ENCODE measurements around the gene CLTC.
A peak's percentile ranks its signal among the peaks of the same experiment; 100 is the strongest.
"Not testable (repeated sequence)": the region's sequence is repeated elsewhere in the genome, so short reads cannot be mapped to it uniquely, and the experiment has no call there.

Gene CLTC

GRCh38 chr17:59619298-59620063 lies at the start of gene CLTC:
Gene CLTC (plus strand): TSS chr17:59619895. CDS start chr17:59620132, 237 bp downstream.
- peak; percentile 85 to 87 for DNase-seq

- no peak for DNase-seq
Measured at GRCh38 chr17:59572301-59572924, 47.3 kb upstream of the CLTC start.

- DNase-seq: not testable (repeated sequence)
Measured at GRCh38 chr17:59584168-59584567, 35.5 kb upstream of the CLTC start.

- DNase-seq: no peak
Measured at GRCh38 chr17:59600169-59600568, 19.5 kb upstream of the CLTC start.

GRCh38 chr17:59601130-59601529 lies 18.6 kb upstream of the CLTC start:
- no peak for DNase-seq

- DNase-seq: no peak
Measured at GRCh38 chr17:59607061-59607460, 12.6 kb upstream of the CLTC start.

- peak in 1 of 2 donors; percentile 40 for DNase-seq
Measured at GRCh38 chr17:59607817-59608403, 11.8 kb upstream of the CLTC start.

- DNase-seq: no peak
Measured at GRCh38 chr17:59611503-59611902, 8.2 kb upstream of the CLTC start.

- DNase-seq: no peak
Measured at GRCh38 chr17:59616253-59616920, 3.3 kb upstream of the CLTC start.

GRCh38 chr17:59617156-59617732 lies 2.5 kb upstream of the CLTC start:
- DNase-seq: no peak

- DNase-seq: no peak
Measured at GRCh38 chr17:59619035-59619297, 729 bp upstream of the CLTC start.

GRCh38 chr17:59620064-59620359 lies 317 bp downstream of the CLTC start:
- no peak for DNase-seq

GRCh38 chr17:59620518-59621259 lies 994 bp downstream of the CLTC start:
- peak; percentile 36 to 42 for DNase-seq

- no peak for DNase-seq
Measured at GRCh38 chr17:59621771-59622170, 2.1 kb downstream of the CLTC start.

GRCh38 chr17:59623151-59623550 lies 3.5 kb downstream of the CLTC start:
- DNase-seq: no peak

- DNase-seq: no peak
Measured at GRCh38 chr17:59626756-59627155, 7.1 kb downstream of the CLTC start.

GRCh38 chr17:59627274-59627673 lies 7.6 kb downstream of the CLTC start:
- no peak for DNase-seq

- no peak for DNase-seq
Measured at GRCh38 chr17:59627770-59628171, 8.1 kb downstream of the CLTC start.

- DNase-seq: no peak
Measured at GRCh38 chr17:59629174-59629573, 9.5 kb downstream of the CLTC start.

GRCh38 chr17:59631276-59631675 lies 11.6 kb downstream of the CLTC start:
- DNase-seq: no peak

GRCh38 chr17:59632398-59632797 lies 12.7 kb downstream of the CLTC start:
- no peak for DNase-seq

- no peak for DNase-seq
Measured at GRCh38 chr17:59633658-59634359, 14.1 kb downstream of the CLTC start.
